MG63 (cell line): ENCODE data around the gene PTPN13. TPM values are rescaled to one million over a fixed set of nuclear protein-coding genes. Genes with fewer than 3 reads are reported as not detected.

ENCODE experiments used
- DNase-seq: peaks from one replicate; pipeline ENCODE4 v3.0.0-alpha.2; 2020
- H3K27me3 ChIP-seq: fragments of 250-450 bp; sonication (Bioruptor Pico); 2 replicates; pipeline ENCODE4 v1.5.1; 2020; ENCODE audit warnings: mild to moderate bottlenecking, moderate library complexity
- H3K36me3 ChIP-seq: fragments of 250-450 bp; sonication (Bioruptor Pico); 2 replicates; pipeline ENCODE4 v1.5.1; 2020; ENCODE audit warnings: mild to moderate bottlenecking, moderate library complexity
- H3K4me3 ChIP-seq: fragments of 250-450 bp; sonication (Bioruptor Pico); 2 replicates; pipeline ENCODE4 v1.5.1; 2020; ENCODE audit warnings: mild to moderate bottlenecking, moderate library complexity
- H3K9me3 ChIP-seq: fragments of 250-450 bp; sonication (Bioruptor Pico); 2 replicates; pipeline ENCODE4 v1.5.1; 2020; ENCODE audit warnings: mild to moderate bottlenecking, moderate library complexity
- total RNA-seq: library from RNA; depleted of rRNA; stranded (reverse); fragments of >200 nt; shearing (Covaris generic); gene quantifications from 2 replicates; pipeline ENCODE4 v1.2.3, GENCODE V29; 2014; ENCODE audit warnings: low replicate concordance

Gene PTPN13
- total RNA-seq, 1 experiment from 2014 or later = 5.5 TPM

DNA sequence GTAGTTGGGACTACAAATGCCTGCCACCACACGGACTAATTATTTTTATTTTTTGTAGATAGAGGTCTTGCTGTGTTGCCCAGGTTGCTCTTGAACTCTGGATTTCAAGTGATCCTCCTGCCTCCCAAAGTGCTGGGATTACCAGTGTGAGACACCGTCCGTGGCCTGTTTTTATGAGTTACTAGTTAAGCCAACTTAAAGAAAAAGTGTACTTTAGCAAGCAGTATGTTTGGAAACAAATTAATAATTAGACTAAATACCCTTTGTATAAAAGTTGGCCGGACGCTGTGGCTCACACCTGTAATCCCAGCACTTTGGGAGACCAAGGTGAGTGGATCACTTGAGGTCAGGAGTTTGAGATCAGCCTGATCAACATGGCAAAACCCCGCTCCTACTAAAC, 14.2 kb upstream of the PTPN13 start:
- H3K36me3 ChIP-seq = no peaks in the 10 kb centered on the region
- no peaks in the 10 kb centered on the region for H3K27me3 ChIP-seq
- no peaks in the 10 kb centered on the region for H3K9me3 ChIP-seq
- no peak overlapping the region for H3K4me3 ChIP-seq
- DNase-seq = no peak

DNA sequence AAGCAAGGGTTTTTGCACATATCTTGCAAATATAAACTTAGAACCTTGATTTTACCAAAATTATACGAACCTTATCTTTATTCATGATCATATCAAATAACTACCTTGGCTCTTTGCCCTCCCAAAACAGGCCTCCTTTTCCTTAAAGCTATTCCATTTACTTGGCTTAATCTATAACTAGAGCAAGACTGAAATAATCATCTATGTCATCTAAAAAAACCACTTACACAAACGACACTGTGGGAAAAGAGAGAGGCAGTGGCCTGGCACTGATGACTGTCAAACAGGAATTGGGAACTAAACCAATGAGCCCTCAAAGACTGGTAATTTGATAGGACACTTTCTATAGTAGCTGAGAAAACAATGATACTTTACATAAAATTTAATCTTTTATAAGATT, 11.7 kb upstream of the PTPN13 start:
- Histone ChIP-seq H3K4me3 (peak overlapping the region; percentile 38), H3K27me3 (no peaks in the 10 kb centered on the region), H3K9me3 (no peaks in the 10 kb centered on the region), H3K36me3 (no peaks in the 10 kb centered on the region)
- no peak for DNase-seq

DNA sequence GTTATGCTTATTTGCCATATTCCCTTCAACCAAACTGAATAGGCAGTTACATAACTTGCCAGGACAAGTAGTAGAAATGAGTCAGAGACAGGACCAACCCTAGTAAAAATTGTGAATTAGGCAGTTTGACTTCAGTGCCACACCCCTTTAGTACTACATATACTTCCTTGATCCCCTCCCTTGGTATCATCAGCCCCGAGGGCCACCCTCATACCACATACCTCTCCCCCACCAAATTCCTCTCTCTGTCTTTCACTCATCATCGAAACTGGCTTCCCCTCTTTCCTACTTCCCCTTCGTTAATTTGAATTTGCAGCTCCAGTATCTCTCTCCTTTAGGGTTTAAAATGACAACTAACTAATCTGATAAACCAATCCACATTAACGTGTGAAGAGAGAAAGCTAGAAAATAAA, 7.9 kb upstream of the PTPN13 start:
- Histone ChIP-seq H3K27me3 (no peaks in the 10 kb centered on the region), H3K36me3 (no peaks in the 10 kb centered on the region), H3K9me3 (no peaks in the 10 kb centered on the region), H3K4me3 (no peak overlapping the region)
- no peak for DNase-seq

DNA sequence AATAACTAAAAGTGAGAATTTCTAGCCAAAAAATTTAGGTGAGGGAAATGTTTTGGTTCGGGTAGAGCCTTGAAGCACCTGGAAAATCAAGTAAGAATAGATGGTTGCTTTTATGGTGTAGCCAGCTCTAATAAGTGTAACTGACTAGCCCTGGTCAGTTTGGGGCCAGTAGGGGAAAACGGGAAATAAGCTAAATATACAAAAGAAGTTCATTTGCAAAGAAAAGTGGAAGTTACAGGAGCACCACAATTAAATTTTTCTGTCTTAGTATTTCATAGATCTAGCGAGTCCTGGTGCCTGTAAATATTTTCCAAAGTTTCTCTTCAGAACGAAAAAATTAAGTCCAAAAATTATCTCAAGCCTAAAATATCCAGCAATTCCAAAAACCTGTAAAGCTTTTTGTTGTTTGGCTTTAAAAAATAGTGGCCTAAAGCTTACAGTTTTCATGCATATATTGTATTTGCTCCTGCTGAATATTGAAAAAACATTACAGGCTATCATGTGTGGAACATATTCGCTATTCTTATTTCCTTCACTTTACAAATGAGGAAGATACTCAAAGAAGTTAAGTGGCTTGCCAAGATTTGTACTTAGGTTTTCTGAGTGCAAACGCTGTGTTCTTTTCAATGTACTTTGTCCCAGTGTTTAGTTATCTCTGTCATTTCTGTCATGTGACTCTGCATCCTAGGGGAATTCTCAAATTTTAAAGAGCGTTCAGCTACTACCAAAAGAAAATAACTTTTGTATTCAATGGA, 7.3 kb upstream of the PTPN13 start:
- DNase-seq = no peak
- Histone ChIP-seq H3K36me3 (no peaks in the 10 kb centered on the region), H3K27me3 (no peaks in the 10 kb centered on the region), H3K4me3 (no peak overlapping the region), H3K9me3 (no peaks in the 10 kb centered on the region)

DNA sequence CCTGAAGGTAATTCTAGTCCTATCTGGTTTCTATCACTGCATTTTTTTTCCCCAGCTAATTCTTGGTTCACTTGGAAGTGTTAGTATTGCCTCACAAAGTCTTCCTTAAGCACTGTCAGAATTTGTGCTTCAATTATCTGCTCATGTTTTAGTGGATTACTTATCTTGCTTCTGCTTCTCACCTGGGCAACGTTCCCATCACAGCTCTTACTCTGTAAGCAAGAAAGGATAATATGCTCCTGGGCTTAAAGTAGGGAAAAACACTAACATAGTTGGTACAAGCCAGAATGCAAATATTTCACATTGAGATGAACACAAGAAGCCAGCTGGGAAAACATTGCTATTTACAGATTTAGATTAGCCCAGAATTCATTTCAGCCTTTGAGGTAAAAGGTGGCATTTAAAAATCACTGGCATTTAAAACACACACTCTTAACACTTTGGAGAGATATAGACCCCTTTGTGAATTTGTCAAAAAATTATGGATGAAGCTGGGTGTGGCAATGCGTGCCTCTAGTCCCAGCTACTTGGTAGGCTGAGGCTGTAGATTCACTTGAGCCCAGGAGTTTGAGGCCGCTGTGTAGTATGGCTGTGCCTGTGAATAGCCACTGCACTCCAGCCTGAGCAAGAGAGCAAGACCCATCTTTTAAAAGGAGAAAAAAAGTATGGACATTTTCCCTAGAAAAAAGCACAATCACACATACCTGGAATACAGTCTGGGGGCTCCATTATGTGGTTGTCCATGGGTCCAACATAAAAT, 6.6 kb upstream of the PTPN13 start:
- Histone ChIP-seq H3K36me3 (no peaks in the 10 kb centered on the region), H3K27me3 (no peaks in the 10 kb centered on the region), H3K9me3 (no peaks in the 10 kb centered on the region), H3K4me3 (no peak overlapping the region)
- no peak for DNase-seq

DNA sequence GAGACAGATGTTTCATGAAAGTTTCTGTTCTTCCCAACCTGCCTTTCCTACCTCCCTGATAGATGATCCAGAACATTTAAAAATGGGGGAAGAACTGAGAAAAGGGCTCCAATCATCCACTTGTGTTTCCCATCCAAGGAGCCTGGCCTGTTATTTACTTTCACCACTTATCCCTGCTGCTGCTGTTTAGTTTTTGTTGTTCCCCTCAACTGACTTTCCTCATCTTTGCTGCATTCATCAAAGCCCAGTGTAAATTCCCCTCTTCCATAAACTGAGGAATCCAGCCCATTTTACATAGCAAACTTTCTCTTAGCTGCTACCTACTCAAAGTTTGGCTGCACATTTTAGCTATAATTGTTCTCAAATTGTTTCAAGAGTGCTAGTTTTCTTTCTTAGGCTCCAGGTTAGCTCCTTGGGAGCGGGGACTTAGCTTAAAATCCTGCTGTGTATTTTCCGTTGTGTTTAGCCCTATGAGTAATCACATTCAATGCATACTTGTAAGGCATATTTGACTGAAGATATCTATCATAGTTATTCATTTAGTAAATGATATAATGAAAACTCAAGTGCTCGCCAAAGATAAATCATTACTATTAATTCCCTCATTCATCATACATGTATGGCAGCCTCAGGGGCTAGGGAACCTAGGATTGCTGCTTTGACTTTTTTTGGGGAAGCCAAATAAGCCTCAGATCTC, 1.4 kb upstream of the PTPN13 start:
- Histone ChIP-seq H3K27me3 (no peaks in the 10 kb centered on the region), H3K36me3 (no peaks in the 10 kb centered on the region), H3K4me3 (peak overlapping the region; percentile 67; the same call in 1 of the 2 replicates), H3K9me3 (no peaks in the 10 kb centered on the region)
- DNase-seq = no peak

DNA sequence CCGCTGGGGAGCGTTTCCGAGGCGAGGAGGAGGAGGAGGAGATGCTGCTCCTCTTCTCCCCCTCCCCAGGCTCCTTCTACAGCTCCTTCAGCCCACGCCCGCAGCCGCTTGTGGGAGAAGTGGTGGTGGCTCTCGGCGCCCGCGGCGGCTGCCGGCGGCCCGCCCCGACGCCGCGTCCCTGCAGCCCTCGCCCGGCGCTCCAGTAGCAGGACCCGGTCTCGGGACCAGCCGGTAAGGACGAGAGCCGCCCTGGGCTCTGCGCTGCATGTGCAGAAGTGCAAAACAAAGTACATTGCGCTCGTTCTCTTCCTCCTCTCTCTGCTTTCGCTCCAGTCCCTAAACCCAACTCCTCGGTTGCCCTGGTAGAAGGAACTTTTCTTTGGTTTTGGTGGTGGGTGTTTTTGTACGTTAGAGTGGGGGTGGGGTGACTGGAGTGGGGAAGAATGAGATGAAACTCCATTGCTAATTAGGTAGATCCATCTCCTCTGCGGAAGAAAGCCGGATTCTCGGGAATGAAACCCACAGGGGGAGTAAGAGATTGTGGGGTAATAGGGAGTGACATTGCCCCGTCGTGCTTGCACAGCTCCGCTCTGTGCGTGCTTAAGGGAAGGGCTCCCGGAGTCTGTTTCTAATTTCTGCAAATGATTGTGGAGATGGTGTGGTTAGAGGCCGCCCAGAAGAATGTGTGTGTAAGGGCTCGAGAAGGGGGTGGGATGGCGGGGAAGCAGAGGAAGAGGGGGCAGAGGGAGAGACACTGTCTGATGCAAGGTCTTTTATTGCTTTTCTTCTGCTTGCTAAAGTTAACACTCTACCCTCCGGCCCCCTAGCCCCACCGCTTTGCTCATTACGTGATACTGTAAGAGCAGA, 677 bp downstream of the PTPN13 start:
- peak overlapping the region; percentile 67 for H3K4me3 ChIP-seq
- H3K36me3 ChIP-seq = no peaks in the 10 kb centered on the region
- H3K27me3 ChIP-seq = no peaks in the 10 kb centered on the region
- no peaks in the 10 kb centered on the region for H3K9me3 ChIP-seq
- peak; percentile 34 for DNase-seq

DNA sequence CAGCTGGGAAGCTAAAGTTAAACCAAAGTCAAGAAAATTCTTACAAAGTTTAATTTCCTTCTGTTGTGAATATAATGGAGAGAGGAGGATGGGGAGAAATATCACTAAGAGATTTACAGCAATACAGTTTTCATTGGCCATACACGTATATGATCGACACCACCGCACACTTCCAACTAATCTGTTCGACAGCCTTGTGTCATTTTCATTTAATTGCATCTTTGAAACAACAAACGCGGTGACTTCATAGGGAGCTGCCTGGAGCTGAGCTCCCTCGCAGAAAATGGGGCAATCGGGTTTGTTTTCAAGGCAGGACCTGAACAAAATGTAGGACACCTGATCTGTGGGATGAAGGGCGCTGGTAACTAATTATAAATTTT, 1.3 kb downstream of the PTPN13 start:
- H3K9me3 ChIP-seq = no peaks in the 10 kb centered on the region
- H3K36me3 ChIP-seq = no peaks in the 10 kb centered on the region
- peak; percentile 3 for DNase-seq
- peak overlapping the region; percentile 67 for H3K4me3 ChIP-seq
- H3K27me3 ChIP-seq = no peaks in the 10 kb centered on the region

DNA sequence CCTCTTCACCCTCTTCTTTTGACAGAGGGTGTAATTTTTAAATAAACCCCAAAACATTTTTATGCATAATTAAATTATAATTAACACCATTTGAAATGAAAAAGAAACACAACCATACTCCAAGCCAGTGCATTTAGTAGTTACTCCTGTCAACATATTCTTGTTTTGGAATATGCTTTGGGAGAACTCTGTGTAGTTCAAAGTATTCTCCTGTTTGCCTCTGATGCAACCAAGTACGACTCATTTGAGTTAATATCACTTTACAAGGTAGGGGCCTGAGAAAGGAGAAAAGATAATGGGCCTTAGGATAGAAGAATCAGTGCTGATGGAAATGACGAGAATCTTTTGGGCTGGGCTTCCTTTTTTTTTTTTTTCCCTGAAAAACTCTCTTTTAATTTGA, 2.7 kb downstream of the PTPN13 start:
- no peak for DNase-seq
- Histone ChIP-seq H3K9me3 (no peaks in the 10 kb centered on the region), H3K4me3 (no peak overlapping the region), H3K36me3 (no peaks in the 10 kb centered on the region), H3K27me3 (no peaks in the 10 kb centered on the region)

DNA sequence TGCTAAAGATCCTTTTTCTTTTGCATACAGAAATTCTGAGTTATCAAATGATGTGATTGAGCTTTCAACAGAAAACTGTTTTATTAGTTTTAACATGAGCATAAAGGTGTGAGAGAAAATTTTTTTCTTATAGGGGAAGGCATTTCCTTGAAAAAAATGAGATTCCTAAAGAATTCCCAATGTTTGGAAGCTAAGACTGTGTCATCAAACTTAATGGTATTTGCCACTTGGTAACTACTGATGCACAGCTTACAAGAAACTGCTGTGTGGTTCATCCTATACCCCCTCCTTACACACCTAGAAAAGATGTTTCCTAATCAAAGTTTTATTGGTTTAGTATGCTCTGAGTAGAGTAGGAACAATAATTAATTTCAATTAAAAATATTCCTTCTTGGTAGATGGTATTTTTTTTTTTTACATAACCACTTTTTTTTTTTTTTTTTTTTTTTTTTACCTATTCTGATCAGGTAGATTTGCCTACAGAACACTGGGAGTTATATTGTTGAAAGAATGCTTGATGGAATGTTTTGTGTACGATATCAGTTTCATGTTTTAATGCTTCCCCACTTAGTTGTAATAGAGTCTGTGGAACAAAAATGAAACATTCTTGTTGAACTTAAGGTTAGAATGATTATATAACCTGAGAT, 6.0 kb downstream of the PTPN13 start:
- Histone ChIP-seq H3K4me3 (no peak overlapping the region), H3K27me3 (no peaks in the 10 kb centered on the region), H3K36me3 (no peaks in the 10 kb centered on the region), H3K9me3 (no peaks in the 10 kb centered on the region)
- DNase-seq = no peak

DNA sequence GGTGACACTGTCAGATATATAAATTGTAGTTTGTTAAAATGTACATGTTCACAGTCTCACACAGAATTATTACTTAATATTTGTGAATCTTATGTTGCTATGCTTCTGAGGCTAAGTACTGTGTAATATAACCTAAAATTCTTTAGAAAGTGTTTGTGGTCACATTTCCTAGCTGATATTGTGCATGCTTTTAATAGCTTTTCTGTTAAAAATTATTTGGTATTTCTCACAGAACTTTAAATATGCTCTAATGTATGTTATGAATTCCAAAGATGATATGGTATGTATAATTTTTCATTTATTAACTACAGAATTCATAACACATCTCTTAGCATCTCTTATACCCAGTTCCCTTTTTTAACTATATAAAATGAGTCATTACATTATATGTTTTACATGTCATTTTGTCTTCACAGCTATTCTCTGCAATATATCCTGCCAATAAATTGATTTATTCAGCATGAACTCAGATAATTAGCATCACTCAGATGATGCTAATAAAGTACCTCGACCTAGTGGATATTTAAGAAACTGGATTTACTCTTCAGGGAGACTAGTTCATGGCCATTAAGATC, 9.3 kb downstream of the PTPN13 start:
- Histone ChIP-seq H3K36me3 (no peaks in the 10 kb centered on the region), H3K4me3 (no peak overlapping the region), H3K27me3 (no peaks in the 10 kb centered on the region), H3K9me3 (no peaks in the 10 kb centered on the region)
- DNase-seq = no peak

DNA sequence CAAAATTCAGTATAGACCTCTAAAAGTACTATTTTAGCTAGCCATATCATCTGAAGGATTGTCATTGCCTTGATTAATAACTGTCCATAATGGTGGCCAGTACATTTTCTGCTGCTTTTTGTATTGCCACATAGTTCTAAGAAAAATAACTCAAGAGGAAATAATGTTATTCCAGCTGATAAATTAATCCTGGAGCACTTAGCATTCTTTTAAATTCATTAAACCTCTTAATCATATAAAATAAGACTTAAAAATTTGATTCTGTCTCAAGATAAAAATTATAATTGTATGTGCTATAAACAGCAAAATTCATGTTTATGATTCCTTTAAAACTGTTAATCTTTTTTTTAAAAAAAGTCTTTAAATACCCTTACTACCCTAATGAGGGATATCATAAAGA, 12.7 kb downstream of the PTPN13 start:
- no peaks in the 10 kb centered on the region for H3K27me3 ChIP-seq
- DNase-seq = no peak
- H3K36me3 ChIP-seq = no peaks in the 10 kb centered on the region
- H3K9me3 ChIP-seq = no peaks in the 10 kb centered on the region
- no peak overlapping the region for H3K4me3 ChIP-seq

DNA sequence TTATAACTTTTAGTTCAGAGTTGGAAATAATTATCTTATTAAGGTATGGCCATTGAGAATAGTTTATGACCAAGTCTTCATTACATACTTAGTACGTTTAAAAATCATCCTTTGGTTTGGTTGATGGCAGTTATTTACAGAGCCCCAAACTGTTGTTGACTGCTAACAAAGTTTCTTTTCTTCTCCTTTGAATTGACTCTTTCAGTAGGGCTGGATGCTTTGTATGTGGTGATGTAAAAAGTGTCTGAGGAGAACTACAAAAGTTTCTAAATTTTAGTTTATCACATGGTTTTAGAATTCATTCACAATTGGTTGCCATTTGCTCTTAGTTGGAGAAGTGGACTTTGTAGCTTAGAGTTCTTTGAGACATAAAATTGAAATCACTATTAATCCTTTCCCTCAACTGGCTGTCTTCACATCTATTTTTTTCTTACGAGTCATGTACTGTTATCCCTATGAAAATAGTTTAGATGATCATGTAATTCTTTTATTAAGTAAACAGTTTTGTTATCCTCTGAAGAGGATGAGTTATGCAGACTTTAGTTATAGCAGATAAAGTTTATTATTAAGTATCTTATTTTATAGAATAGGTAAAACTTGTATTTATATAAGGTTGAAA, 14.8 kb downstream of the PTPN13 start:
- H3K4me3 ChIP-seq = no peak overlapping the region
- H3K9me3 ChIP-seq = no peaks in the 10 kb centered on the region
- no peak for DNase-seq
- H3K27me3 ChIP-seq = no peaks in the 10 kb centered on the region
- no peaks in the 10 kb centered on the region for H3K36me3 ChIP-seq

DNA sequence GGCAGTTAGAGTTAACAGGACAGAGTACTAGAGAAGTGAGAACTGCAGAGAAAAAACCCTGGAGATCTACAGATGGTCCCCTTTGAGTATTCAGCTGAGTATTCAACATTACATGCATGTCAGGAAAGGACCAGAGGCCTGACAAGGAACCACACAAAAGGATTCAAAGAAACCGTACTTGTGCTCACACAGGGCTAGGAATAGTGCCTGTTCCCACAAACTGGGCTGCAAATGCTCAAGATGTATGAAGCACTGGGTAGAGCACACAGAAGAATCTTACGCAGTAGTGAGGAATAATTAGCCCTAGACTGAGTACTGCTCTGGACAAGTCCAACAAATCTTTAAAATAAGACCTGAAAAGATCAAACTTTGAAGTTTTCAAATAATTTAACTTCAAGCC, 17.6 kb downstream of the PTPN13 start:
- no peaks in the 10 kb centered on the region for H3K36me3 ChIP-seq
- no peak for DNase-seq
- no peak overlapping the region for H3K4me3 ChIP-seq
- H3K27me3 ChIP-seq = no peaks in the 10 kb centered on the region
- H3K9me3 ChIP-seq = no peaks in the 10 kb centered on the region

DNA sequence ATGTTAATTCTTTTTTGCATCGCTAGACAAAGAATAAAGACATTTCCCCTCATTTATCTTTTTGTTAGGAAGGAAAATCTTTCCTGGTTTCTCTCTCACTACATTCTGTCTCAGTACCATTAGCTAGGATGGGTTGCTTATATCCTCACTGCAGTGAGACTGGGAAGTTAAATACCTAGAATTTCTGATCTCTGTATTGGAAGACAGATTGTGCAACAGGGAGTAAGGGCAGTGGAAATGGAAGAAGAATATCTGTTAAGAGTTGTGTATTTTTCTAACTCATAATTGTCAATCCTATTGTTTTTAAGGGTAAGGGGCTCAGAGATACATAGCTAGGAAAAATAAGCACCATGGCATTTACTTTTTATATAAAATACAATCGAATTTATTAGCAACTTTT, 19.6 kb downstream of the PTPN13 start:
- H3K27me3 ChIP-seq = no peaks in the 10 kb centered on the region
- H3K4me3 ChIP-seq = no peak overlapping the region
- DNase-seq = no peak
- no peaks in the 10 kb centered on the region for H3K9me3 ChIP-seq
- no peaks in the 10 kb centered on the region for H3K36me3 ChIP-seq

DNA sequence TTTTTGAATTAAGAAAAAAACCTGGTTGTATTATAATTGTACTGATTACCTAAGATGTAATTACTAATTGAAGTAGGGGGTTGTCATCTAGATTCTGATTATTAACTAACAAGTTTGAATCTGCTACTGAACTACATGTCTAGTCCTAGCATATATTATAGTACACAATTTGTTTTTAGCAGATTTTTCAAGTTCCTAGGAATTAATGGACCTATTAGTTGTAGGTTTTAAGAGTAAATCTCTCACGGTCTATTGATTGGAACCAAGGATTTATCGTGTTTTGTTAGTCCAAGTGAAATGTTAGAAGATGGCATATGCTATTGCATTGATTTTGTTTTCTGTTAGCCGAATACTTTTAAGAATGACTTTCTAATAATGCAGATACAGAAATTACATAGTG, 20.8 kb downstream of the PTPN13 start:
- Histone ChIP-seq H3K4me3 (no peak overlapping the region), H3K36me3 (no peaks in the 10 kb centered on the region), H3K27me3 (no peaks in the 10 kb centered on the region), H3K9me3 (no peaks in the 10 kb centered on the region)
- DNase-seq = no peak
